ENCODE data around the gene MATN4.

The MATN4 gene

DNA sequence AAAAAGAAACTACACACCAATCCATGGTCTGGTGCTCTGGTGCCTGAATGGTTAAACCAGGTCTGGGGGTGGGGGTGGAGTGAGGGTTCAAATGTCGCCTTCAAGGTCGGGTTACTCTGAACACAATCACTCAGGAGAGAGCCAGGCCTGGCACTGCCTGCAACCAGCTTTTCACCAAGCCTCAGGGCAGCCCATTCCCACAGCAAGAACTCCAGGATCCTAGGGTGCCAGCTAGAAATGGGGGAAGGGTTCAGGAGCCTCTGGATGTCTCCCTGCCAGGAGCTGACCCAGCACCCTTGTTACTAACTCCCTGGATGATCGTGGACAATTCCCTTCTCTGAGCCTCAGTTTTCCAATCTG is 33.5 kb upstream of the MATN4 start:
- H3K4me2 ChIP-seq (ENCODE audit: low read depth, low read length, poor library complexity, severe bottlenecking), result no peak overlapping the region
- no peak overlapping the region for H3K27ac ChIP-seq (ENCODE audit: low read depth, low read length)

DNA sequence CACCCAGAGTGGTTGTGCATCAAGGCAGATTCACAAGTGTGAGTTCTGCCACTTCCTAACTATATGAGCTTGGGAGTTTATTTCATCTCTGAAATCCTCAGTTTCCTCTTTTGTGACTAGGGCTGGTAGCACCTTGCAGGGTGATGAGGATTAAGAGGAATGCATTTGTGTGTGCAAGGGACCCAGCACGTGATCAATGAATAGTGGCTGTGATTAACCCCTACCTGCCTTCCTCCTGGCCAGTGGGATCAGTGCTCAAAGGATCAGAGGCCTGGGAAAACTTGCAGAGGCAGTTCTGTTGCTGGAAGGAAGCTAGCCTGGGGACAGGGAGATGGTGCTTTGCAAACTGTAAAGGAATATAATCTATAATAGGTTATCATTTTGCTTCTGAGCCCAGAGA is 32.9 kb upstream of the MATN4 start:
- TF ChIP-seq, protein P1, sequence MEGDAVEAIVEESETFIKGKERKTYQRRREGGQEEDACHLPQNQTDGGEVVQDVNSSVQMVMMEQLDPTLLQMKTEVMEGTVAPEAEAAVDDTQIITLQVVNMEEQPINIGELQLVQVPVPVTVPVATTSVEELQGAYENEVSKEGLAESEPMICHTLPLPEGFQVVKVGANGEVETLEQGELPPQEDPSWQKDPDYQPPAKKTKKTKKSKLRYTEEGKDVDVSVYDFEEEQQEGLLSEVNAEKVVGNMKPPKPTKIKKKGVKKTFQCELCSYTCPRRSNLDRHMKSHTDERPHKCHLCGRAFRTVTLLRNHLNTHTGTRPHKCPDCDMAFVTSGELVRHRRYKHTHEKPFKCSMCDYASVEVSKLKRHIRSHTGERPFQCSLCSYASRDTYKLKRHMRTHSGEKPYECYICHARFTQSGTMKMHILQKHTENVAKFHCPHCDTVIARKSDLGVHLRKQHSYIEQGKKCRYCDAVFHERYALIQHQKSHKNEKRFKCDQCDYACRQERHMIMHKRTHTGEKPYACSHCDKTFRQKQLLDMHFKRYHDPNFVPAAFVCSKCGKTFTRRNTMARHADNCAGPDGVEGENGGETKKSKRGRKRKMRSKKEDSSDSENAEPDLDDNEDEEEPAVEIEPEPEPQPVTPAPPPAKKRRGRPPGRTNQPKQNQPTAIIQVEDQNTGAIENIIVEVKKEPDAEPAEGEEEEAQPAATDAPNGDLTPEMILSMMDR (IDR thresholded peaks at IDR 0.05; ENCODE audit: insufficient read depth, low read length, poor library complexity, severe bottlenecking), result no peak
- no peak for TF ChIP-seq EZH2phosphoT487 (conservative IDR thresholded peaks at IDR 0.05; ENCODE audit: low read length)
- Histone ChIP-seq H3K4me2 (ENCODE audit: low read depth, low read length, poor library complexity, severe bottlenecking) (no peak overlapping the region), H3F3A (ENCODE audit: insufficient read depth) (no peaks in the 10 kb centered on the region), H3K9ac (ENCODE audit: low read length) (no peak overlapping the region), H3K36me3 (ENCODE audit: low read length) (no peaks in the 10 kb centered on the region), H3K79me2 (ENCODE audit: insufficient read depth, low read length) (no peaks in the 10 kb centered on the region), H3K4me3 (ENCODE audit: insufficient read depth, low read length, poor library complexity, severe bottlenecking) (no peak overlapping the region), H3K27ac (ENCODE audit: low read depth, low read length) (no peak overlapping the region), H3K9me2 (replicated peaks; ENCODE audit: insufficient read depth, low read length) (no peaks in the 10 kb centered on the region), H3K9me3 (ENCODE audit: insufficient read depth, low read length) (no peaks in the 10 kb centered on the region), H4K20me1 (ENCODE audit: low read depth, low read length) (no peaks in the 10 kb centered on the region), H3K27me3 (ENCODE audit: low read length) (no peaks in the 10 kb centered on the region), H2AFZ (ENCODE audit: low read depth, low read length, severe bottlenecking) (no peak overlapping the region)

More for the DNA sequence above, 33.5 kb upstream of the MATN4 start:
- Histone ChIP-seq H3K9ac (ENCODE audit: low read length) (no peak overlapping the region), H3K9me3 (ENCODE audit: insufficient read depth, low read length) (no peaks in the 10 kb centered on the region), H3F3A (ENCODE audit: insufficient read depth) (no peaks in the 10 kb centered on the region), H3K4me3 (ENCODE audit: insufficient read depth, low read length, poor library complexity, severe bottlenecking) (no peak overlapping the region), H3K79me2 (ENCODE audit: insufficient read depth, low read length) (no peaks in the 10 kb centered on the region), H4K20me1 (ENCODE audit: low read depth, low read length) (no peaks in the 10 kb centered on the region), H2AFZ (ENCODE audit: low read depth, low read length, severe bottlenecking) (no peak overlapping the region), H3K36me3 (ENCODE audit: low read length) (no peaks in the 10 kb centered on the region), H3K27me3 (ENCODE audit: low read length) (no peaks in the 10 kb centered on the region), H3K9me2 (replicated peaks; ENCODE audit: insufficient read depth, low read length) (no peaks in the 10 kb centered on the region)
- TF ChIP-seq, protein P1 (IDR thresholded peaks at IDR 0.05; ENCODE audit: insufficient read depth, low read length, poor library complexity, severe bottlenecking), result no peak
- TF ChIP-seq EZH2phosphoT487 (conservative IDR thresholded peaks at IDR 0.05; ENCODE audit: low read length), result no peak

DNA sequence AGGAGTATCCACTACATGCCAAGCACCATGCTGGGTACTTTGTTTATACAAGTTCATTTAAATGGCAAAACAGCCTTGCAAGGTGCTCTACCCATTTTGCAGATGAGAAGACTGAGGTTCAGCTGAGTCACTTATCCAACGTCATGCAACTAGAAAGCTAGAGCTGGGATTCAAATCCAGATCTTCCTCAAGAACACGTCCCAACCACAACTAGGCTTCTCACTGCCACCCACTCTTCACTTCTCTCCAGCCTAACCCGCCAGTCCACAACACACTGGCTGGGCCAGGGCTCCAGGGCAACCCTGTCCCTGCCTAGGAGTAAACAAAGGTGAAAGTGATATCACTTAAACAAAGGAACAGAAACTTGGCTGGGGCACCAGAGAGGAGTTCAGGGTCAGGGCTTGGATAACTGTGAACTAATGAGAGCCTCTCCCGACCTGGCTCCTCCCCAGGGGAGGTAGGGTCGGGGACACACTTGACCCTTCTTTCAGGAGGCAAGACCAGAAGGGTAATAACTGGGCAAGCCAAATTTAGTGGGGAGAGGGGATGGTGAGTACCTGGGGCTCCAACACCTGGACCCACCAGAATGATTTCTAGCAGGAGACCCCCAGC is 32.2 kb upstream of the MATN4 start:
- no peaks in the 10 kb centered on the region for H3K9me3 ChIP-seq (ENCODE audit: insufficient read depth, low read length)
- no peaks in the 10 kb centered on the region for H3K9me2 ChIP-seq (replicated peaks; ENCODE audit: insufficient read depth, low read length)
- H2AFZ ChIP-seq (ENCODE audit: low read depth, low read length, severe bottlenecking), result no peak overlapping the region
- H3K4me2 ChIP-seq (ENCODE audit: low read depth, low read length, poor library complexity, severe bottlenecking), result no peak overlapping the region
- no peaks in the 10 kb centered on the region for H3K27me3 ChIP-seq (ENCODE audit: low read length)
- no peaks in the 10 kb centered on the region for H3F3A ChIP-seq (ENCODE audit: insufficient read depth)
- TF ChIP-seq, protein P1 (IDR thresholded peaks at IDR 0.05; ENCODE audit: insufficient read depth, low read length, poor library complexity, severe bottlenecking), result no peak
- no peak for TF ChIP-seq EZH2phosphoT487 (conservative IDR thresholded peaks at IDR 0.05; ENCODE audit: low read length)
- no peaks in the 10 kb centered on the region for H3K79me2 ChIP-seq (ENCODE audit: insufficient read depth, low read length)
- H3K9ac ChIP-seq (ENCODE audit: low read length), result no peak overlapping the region
- no peak overlapping the region for H3K4me3 ChIP-seq (ENCODE audit: insufficient read depth, low read length, poor library complexity, severe bottlenecking)
- no peaks in the 10 kb centered on the region for H4K20me1 ChIP-seq (ENCODE audit: low read depth, low read length)
- H3K27ac ChIP-seq (ENCODE audit: low read depth, low read length), result no peak overlapping the region
- no peaks in the 10 kb centered on the region for H3K36me3 ChIP-seq (ENCODE audit: low read length)
